ENCODE measurements around the gene CCDC172.

GRCh38 chr10:116298586-116298985 lies 25.7 kb upstream of the CCDC172 start:
- TF ChIP-seq, protein P1, sequence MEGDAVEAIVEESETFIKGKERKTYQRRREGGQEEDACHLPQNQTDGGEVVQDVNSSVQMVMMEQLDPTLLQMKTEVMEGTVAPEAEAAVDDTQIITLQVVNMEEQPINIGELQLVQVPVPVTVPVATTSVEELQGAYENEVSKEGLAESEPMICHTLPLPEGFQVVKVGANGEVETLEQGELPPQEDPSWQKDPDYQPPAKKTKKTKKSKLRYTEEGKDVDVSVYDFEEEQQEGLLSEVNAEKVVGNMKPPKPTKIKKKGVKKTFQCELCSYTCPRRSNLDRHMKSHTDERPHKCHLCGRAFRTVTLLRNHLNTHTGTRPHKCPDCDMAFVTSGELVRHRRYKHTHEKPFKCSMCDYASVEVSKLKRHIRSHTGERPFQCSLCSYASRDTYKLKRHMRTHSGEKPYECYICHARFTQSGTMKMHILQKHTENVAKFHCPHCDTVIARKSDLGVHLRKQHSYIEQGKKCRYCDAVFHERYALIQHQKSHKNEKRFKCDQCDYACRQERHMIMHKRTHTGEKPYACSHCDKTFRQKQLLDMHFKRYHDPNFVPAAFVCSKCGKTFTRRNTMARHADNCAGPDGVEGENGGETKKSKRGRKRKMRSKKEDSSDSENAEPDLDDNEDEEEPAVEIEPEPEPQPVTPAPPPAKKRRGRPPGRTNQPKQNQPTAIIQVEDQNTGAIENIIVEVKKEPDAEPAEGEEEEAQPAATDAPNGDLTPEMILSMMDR (conservative IDR thresholded peaks at IDR 0.05; ENCODE audit: low read length) = no peak
- no peak for TF ChIP-seq EZH2phosphoT487 (IDR thresholded peaks at IDR 0.05; ENCODE audit: borderline replicate concordance)
